ENCODE results near the gene CD46. TPM values are rescaled to one million over a fixed set of nuclear protein-coding genes. Genes with fewer than 3 reads are reported as not detected.
A peak's percentile ranks its signal among the peaks of the same experiment; 100 is the strongest.

CD46 gene
- polyA plus RNA-seq, 1 donor = 367 TPM

DNA sequence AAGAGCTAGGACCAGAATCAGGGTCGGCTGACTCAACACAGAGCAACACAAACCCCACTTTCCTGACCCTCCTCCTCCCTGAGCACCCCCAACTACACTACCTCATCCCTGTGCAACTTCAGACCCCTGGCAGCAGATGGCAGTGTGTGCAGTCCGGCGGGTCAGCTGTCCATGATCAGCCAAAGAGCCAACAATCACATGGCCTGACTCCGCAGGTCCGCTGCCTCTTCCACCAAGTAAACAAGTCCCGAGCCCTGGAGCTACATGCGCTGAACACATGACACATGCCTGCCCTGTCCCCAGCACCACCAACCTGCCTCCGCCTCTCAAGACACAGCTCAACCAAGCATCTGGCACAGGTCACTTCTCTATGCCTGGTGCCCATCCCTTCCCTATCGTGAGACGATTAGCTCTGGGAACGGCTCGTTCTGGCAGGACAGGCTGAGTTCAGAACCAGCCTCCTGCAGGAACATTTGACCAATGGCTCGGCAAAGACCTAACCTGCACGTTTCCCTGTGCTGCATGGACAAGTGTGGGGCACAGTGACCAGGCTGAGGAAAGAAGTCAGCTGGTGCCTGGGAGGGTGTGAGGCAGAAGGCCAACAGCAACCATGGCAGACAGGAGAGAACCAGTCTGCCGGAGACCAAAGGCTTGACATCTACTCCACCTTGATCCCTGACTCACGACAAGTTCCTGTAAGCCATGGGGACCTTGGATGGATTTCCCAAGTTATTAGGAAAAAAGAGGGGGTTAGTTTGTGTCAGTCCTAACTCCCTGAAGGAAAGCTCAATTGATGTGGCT lies 60.3 kb downstream of the CD46 start:
- no peak for DNase-seq

DNA sequence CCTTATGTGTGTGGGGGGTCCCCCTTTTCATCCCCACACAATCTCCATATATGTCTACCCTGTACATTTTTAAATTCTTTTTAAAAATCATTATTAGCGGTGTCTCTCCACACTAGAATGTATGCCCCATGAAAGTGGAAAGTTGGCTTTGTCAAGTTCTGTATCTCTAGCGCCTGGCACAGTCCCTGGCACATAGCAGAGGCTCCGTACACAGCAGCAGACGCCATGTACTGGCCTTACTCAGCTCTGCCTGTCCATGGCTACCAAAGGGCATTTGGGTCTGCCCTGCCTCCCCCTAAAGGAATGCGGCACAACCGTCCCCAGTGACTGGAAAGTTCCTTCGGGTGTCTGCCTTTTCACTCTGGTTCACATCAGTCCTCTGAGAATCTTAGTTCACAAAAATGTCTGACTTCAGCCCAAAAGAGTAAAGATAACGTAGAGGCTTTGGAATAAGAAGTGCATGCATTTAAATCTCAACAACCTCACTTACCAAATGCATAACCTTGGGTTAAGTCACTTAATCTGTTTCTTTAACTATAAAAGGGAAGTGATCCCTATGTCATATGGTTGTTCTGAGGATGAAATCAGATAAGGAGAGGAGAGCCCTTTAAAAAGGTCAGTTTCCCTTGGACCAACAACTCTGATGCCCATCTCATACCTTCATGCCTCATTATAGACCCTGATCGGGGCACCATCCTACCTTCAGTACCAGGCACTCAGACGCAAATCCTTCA lies 61.1 kb downstream of the CD46 start:
- no peak for DNase-seq

DNA sequence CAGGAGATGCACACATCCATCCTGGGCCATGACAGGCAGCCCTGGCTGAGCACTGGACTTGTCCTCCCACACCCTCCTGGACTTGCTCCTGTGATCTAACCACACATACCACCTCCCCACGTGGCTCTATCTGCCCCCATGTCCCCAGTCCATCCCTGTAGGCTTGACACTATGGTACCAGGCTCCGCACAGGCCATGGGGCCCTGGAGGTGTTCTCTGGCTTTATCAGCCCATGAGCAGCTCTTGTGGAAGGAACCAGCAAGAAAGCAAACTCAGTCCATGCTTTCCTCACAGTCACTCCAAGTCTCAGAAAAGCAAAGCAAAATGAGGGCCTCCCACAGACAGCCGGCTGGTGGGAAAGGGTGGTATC lies 61.6 kb downstream of the CD46 start:
- DNase-seq = no peak

DNA sequence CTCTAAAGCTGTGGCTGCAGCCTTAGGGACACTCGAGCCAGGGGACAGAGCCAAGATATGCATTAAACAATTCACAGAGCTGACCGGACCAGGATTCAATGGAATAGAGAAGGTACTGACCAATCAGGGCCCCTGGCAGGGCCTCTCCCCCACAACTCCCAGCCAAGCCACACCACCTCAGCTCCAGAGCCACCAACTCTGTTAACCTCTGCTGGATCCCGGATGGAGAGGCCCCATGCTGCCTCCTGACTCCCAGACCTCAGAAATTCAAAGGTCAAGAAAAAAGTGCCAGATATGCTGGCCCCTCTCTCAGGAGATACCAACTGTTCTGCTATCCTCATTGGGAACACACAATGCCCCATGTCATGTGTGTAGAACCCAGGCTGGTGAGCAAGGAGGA lies 62.1 kb downstream of the CD46 start:
- no peak for DNase-seq

DNA sequence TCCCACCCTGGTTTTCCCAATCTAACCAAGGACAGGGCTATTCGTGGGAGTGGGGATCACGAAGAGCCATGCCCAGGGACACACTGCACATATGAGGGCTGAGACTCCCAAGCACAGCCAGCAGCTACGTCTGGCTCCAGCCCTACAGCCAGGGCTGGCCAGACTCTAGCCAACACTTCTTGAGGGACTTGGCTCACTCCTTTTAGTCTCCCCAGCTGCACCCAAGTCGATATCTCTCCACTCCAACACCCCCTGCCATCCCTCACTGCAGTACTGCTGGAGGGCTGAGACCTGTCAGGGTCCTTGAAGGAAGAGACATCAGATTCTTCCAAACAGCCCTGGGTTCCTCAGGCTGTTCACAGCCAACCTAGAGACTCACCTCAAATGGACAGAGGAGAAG lies 62.6 kb downstream of the CD46 start:
- no peak for DNase-seq

DNA sequence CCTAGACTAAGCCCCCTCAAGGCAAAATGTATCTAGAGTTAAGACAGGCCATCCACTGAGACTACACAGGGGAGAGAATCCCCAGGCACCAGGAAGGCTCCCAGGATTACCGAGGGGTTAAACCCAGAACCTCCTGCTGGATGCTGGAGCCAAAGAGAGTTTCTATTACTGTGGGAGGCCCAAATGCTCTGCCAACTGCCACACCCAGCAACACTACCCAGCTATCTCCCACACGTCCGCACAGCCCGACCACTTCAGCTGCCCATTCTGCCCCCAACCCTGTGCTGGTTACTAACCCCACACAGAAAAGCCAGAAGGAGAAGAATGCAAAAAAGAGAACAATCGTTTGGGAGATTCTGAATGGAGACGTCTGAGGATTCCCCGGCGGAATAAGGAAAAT lies 63.6 kb downstream of the CD46 start:
- no peak for DNase-seq

DNA sequence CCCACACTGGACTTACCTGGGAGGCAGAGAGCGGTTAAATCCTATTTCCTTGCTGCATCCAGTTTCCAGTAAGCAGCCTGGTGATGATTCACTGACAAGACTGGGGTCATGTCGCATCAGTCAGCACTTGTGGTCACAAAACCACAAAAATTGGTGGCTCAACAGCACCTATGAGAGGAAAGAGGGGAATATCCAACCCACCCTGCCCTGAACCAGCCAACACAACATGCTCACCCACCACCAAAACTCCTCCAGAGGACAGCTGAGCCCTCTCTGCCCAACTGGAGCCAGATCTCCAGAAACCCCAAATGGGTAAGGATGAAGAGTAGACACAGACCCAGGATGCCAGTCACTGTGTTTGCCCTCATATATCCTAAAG lies 64.0 kb downstream of the CD46 start:
- no peak for DNase-seq

DNA sequence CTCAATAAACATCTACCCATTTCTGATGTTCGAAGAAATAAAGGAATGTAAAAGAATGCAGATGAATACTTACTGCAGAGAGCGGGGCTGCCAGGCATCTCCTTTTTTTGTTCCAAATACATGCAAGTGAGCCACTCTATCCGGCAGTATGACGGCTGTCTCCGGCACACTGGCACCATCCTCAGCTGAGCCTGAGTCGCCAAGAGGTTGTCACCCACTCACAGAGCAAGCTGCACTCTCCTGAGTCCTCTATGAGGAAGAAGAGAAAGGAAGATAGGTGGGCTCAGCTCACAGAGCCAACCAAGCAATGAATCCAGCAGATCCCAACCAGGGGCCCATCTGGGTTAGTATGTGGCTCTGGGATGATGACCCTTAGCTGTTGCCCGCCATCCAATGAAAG lies 65.3 kb downstream of the CD46 start:
- DNase-seq = no peak

DNA sequence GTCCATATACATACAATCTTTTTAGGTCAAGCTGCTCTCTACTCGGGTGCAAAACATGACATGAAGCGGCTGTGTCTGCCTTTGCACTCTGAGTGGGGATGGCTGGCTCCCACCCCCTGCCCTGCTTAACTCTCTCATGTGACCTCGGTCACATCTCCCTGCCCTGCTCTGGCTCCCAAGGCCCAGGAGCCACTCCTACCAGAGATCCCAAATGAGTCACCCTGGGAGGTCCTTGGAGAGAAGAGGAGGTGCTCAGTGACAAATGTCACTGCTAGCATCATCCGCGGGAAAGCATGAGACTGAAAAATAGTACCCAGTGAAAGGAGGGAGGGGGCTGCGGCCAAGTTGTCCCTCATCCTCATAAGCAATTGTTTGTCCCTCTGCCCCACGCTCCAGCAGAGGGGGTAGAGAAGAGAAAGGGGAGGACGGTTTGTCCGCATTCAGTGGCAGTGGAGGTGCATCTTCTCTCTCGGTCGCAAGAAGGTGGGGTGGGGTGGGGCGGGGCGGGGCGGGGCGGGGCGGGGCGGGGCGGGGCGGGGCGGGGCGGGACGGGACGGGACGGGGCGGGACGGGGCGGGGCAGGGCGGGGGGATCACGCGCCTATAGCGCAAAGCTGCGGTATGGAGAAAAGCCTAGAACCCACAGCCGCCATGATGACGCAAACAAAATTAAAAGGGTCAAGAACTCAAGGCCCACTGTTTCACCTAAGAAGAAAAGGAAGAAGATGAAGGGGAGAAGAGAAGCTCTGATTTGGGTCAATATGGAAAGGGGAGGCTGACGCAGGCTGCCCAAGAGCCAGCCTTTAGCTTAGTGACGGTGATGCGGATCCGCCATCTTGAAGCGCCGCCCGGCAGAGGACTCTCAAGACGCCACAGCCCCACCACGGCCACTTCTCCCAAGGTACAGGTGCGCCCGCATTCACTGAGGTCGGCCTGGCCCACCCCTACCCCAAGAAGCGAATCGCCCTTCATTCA lies 66.2 kb downstream of the CD46 start:
- no peak for DNase-seq

DNA sequence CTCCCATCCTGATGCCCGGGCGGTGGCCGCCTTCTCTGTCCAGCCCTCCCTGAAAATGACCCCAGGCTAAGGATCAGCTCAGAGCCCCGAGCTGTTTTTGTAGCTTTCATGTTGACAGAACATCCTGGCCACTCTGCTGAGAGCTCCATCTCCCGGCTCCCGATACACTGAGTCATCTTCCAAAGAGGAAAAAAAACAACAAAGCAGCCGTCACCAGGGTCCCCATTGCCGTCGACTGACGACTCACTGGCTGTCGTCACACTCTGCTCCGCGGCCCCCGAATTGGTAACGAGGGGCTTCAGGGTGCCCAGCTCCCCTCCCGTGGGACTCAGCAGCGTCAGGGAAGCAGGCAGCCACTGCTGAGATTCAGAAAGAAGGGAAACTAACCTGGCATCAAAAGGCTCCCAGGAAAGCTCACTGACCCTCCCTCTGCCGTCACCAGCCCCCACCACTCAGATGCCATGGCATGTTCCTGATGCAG lies 67.2 kb downstream of the CD46 start:
- DNase-seq = no peak

DNA sequence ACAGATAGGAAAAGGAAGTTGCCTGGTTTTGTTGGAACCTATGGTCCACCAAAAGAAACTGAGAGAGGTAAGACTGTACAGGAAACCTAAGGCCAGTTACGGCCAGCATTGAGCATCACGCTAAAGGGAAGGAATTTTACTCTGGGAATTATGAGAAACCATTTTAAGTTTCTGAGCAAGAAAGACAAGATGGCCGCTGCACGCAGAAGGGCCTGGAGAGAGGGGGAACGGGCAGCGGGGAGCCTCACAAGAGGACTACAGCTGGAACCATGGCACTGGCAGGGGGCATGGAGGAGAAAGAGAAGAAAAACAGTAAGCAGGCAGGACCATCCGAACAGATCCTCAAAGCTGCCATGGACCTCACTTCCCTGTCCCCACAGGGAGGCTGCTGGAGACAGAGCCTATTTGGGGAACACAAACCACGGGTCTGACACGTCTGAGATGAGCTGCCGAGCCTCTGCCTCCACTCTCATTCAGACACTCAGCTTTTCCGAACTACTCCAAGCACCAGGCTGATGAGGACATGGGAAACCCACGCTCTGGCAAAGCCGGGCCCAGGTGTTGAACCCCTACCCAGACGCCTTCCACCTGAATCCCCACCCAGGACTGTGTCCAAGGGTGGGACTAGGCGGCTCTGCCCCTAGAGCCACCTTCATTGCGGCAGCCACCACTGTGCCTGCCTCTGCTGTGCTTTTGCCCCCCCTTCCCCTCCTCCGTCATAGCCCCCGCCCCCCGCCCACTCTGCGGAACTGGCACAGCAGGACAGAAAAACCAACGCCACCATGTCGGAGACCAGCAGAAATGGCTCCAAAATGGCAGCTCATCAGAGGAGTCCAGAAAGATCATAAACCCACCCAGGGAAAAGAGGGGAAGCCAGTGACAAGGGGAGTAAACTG lies 69.0 kb downstream of the CD46 start:
- DNase-seq = no peak

DNA sequence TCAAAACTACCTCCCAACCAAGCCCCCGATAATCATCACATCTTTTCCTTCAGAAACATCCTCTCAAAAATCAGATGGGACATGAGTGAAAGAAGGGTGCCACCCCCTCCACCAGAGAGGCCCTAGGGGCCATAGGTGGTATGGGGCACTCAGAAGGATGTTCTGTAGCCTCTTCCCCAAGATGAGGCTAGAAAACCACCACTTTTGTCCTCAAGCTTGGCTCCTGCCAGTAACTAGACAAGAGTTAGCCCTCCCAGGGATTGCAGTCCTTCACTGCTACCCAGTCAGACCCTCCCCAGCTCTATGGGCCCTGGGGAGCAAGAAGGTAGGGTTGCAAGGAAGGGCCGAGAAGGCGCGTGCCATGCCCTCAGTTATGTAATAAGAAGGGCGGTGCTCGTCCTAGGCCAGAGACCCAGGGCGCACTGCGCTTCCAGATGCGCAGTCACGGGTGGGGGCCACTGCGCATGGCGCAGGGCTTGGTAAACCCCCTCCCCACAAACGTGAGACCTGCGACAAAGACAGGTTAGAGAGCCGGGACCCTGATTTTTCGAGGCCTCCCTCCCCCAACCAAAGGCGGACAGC lies 69.7 kb downstream of the CD46 start:
- no peak for DNase-seq

DNA sequence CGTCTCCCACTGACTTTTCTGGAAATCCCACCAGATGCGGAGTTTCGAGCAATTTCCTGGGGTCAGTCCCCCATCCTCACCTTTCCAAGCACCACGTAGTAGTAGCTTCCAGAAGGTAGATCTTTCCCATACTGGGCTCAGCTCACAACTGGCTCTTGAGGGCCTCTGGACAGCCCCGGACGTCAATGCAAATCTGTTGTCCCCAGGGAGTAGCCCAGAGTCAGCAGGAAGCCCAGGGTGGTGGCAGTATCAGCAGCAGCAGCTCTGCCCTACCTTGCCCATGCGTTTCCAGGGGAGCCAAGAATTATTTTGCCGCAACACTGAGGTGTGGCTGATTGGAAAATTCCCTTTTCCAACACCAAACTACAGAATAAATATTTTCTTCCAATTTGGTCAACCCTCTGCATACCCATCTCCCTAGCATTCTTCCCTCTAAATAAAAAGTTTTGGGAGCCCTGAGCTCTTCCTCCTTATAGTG lies 70.3 kb downstream of the CD46 start:
- DNase-seq = no peak

DNA sequence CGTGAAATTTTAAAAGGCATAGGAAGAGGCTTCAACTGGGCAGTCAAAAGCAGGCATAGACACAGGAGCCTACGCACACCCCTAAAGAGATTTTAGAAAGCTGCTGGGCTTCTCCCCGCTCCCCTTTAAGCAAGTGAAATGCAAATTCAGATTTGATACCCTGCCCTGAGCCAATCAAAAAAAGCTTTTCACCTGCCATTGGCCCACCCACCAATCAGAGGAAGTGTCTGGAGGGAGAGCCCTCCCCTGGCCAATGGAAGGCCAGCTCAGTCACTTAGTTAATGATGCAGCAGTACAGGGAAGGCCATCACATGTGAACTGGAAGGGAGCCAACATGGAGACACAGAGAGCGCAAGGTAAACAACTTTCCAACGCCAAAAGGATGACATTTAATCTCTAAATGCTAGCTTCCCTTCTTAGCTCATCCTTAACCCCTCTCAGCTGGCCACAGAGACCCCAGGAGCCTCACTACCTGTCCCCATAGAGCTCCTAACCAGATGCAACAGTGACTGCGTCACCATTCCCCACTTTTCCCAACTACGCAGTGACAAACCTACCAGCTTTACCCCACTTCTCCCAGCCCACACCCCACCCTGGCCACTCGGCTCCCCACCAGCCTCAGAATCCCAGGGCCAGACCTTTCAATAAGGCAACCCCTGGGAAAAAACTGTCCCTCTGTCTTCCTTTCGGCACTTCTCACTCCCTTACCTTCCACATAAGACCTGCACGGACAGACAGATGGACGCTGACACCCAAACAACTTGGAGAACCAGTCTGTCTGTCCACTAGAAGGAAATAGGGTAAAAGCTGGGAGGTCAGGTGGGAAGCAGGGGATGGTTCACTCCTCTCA lies 71.0 kb downstream of the CD46 start:
- no peak for DNase-seq

DNA sequence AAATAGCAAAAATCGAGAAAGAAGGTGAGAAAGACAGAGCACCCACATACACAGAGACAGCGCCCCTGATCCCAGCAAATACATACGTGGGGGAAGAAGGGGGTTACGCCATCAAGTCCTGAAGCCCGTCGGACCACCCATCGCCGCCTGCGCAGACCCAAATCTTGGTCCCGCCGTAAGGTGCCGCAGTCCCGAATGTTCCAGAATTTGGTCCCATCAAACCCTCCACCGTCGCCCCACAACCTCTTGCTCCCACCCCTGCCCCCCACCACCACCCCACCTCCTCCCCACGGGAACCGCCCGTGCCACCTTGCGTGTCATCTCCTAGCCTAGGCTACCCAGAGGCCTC lies 71.7 kb downstream of the CD46 start:
- no peak for DNase-seq

DNA sequence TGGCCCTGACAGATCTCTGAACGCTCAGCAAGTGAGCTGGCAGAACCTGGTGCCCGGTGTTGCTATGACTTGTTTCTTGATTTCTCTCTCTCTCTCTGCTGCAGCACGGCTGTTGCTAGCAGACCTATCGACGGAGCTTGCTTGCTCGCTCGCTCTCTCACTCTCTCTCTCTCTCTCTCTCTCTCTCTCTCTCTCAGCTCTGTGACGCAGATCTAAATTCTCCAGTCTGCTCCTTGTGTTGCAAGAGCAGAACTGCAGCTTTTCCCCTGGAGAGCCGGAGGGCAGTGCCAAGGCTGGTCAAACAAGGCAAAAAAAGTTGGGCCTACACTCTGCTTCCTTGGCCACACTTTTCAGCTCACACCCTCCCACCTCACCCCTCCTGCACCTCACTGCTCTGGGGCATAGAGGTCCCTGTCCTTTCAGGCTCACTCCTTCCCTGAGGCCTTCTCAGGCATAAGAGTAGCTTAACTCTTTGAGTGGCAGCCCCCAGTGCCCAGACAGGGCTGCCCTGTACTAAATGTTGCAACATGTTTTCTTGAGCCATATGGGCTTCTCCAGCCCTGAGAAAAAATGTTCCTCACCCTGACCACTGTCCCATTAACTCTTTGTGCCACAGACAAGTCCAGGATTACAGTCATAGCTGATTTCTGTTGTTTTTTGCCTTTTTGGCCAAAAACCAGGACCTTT lies 72.2 kb downstream of the CD46 start:
- peak; percentile 83 for DNase-seq

DNA sequence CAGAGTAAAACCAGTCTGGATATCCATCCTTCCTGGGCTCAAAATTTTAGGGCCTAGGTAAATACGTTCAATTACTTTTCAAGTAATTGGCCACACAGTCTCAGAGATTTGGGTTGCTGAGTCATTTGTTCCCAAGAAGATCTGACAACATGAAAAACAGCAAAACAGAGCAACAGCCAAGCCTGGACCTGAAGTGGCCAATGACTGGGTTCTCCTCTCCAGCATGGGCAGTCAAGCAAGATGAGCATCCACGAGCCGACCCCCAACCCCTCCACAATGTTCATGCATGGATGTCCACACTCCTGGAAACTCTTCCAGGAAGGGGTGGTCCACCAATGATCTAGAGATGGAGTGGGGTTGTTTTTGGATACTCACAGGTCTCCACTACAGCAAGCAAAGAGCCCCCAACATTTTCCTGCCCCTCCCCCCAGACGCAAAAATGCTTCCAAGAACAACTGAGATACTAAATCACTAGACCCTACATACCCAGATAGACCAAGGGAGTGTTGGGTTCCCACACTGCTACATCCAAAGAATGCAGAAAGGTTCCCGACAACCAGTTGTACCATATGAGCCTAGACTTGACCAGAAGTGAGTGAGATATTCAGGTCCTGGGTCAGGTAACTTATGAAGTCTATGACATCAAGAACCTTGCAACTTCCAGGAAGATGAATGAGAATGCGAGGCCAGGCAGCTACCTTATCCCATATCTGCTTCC lies 73.0 kb downstream of the CD46 start:
- no peak for DNase-seq

DNA sequence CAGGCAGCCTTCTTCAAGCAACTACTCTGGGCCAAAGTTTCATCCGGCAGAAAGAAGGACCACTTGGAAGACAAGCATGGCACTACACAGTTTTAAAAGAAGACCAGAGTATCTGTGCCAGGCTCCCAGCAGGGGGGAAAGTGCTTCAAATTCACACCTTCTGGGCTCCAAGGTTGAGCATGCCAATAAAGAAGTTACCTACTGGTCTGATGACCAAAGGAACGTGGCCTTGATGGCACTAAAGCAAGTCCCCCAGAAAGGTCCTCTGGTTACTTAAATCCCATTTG lies 73.5 kb downstream of the CD46 start:
- no peak for DNase-seq
